Measurements from ENCODE around the gene EYS.

DNA sequence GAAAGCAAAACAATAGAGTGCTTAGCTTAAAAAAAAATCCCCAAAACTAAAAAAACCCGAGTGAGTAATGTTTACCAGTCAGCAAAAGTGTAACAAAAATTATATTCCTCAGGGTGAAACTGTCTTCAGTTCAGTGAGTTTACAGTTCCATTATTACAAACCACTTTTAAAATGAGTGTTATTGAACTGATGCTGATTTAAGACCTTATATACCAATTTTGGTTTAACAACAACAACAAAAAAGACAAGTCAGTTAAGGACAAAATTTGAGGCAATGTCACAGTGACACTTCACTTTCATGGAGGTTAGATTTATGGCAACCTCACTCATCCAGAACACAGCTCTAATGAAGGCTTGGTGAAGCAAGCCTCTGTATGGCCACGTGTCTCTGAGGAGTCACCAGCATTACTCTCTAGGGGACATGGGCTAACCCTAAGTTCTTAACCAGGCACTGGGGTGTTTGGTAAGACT is 1440.6 kb downstream of the EYS start:
- TF ChIP-seq TCF12 (IDR thresholded peaks at IDR 0.05; ENCODE audit: low read depth, low read length) (no peak), ZNF274 (IDR thresholded peaks at IDR 0.05; ENCODE audit: borderline replicate concordance, extremely low read depth, low read length) (no peak)
- TF ChIP-seq, protein P1, sequence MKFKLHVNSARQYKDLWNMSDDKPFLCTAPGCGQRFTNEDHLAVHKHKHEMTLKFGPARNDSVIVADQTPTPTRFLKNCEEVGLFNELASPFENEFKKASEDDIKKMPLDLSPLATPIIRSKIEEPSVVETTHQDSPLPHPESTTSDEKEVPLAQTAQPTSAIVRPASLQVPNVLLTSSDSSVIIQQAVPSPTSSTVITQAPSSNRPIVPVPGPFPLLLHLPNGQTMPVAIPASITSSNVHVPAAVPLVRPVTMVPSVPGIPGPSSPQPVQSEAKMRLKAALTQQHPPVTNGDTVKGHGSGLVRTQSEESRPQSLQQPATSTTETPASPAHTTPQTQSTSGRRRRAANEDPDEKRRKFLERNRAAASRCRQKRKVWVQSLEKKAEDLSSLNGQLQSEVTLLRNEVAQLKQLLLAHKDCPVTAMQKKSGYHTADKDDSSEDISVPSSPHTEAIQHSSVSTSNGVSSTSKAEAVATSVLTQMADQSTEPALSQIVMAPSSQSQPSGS (IDR thresholded peaks at IDR 0.05; ENCODE audit: low read length) = no peak
- TF ChIP-seq, protein P2, sequence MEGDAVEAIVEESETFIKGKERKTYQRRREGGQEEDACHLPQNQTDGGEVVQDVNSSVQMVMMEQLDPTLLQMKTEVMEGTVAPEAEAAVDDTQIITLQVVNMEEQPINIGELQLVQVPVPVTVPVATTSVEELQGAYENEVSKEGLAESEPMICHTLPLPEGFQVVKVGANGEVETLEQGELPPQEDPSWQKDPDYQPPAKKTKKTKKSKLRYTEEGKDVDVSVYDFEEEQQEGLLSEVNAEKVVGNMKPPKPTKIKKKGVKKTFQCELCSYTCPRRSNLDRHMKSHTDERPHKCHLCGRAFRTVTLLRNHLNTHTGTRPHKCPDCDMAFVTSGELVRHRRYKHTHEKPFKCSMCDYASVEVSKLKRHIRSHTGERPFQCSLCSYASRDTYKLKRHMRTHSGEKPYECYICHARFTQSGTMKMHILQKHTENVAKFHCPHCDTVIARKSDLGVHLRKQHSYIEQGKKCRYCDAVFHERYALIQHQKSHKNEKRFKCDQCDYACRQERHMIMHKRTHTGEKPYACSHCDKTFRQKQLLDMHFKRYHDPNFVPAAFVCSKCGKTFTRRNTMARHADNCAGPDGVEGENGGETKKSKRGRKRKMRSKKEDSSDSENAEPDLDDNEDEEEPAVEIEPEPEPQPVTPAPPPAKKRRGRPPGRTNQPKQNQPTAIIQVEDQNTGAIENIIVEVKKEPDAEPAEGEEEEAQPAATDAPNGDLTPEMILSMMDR (IDR thresholded peaks at IDR 0.05; ENCODE audit: control extremely low read depth in 1 of 3, insufficient read depth in 1 of 3, low read depth in 1 of 3, low read length in 3 of 3) = no peak

Measured in H1 (cell line).